ENCODE results near the gene ADORA3. TPM values are rescaled to one million over a fixed set of nuclear protein-coding genes. Genes with fewer than 3 reads are reported as not detected.

Gene ADORA3
- total RNA-seq, 4 donors from 2014 or later: 5.3 to 17.5 (median 9.9) TPM

DNA sequence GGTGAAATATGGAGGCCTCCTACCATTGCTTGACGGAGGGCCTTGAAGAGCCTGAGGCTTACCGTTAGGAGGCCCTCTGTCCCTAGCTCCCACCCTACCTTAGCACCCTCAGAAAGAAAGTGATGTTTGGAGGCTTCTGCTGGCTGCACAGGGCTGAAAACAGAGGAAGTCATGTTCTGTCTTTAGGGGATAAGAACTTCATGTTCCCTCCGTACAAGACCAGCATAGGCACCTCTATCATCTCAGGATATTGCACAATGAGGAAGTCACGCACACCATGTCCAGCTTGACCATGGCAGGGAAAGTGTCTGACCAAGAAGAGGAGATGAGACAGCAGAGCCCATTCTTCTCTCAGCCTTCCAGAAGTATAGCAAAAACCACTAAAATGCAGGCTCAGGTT is 13.8 kb downstream of the ADORA3 start:
- Histone ChIP-seq H3K4me3 (no peak overlapping the region), H3K27me3 (no peaks in the 10 kb centered on the region), H3K27ac (peak overlapping the region in 3 of 4 donors; percentile 29 to 75 (median 61)), H3K9me3 (no peaks in the 10 kb centered on the region), H3K36me3 (no peaks in the 10 kb centered on the region), H3K4me1 (no peaks in the 10 kb centered on the region)
- WGBS, 2 donors: 73% methylated on average over 4 of the region's 4 CpGs
- peak in 1 of 2 donors; percentile 71 for DNase-seq (ENCODE audit: low spot score in 2 of 2)
- peak; percentile 64 to 88 for TF ChIP-seq EP300 (IDR thresholded peaks at IDR 0.05)
- peak; percentile 20 to 21 for TF ChIP-seq POLR2A (IDR thresholded peaks at IDR 0.05)
- TF ChIP-seq, protein P1, sequence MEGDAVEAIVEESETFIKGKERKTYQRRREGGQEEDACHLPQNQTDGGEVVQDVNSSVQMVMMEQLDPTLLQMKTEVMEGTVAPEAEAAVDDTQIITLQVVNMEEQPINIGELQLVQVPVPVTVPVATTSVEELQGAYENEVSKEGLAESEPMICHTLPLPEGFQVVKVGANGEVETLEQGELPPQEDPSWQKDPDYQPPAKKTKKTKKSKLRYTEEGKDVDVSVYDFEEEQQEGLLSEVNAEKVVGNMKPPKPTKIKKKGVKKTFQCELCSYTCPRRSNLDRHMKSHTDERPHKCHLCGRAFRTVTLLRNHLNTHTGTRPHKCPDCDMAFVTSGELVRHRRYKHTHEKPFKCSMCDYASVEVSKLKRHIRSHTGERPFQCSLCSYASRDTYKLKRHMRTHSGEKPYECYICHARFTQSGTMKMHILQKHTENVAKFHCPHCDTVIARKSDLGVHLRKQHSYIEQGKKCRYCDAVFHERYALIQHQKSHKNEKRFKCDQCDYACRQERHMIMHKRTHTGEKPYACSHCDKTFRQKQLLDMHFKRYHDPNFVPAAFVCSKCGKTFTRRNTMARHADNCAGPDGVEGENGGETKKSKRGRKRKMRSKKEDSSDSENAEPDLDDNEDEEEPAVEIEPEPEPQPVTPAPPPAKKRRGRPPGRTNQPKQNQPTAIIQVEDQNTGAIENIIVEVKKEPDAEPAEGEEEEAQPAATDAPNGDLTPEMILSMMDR (IDR thresholded peaks at IDR 0.05): no peak

DNA sequence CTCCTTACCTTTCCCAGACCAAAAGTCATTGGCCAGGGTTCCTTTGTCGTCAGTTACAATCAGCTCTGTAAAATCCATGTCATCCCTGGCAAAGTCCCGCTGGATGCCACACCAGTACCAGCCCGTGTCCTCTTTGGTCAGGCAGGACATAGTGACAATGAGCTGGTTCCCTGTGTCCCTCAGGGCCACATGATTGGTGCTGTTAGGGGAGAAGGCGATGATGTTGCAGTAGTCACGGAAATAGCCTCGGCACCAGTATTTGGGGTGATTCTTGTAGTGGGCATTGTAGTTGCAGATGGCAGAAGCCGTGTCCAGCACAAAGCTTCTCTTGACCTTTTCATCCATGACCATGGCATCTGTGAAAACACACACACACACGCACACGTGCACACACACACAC is 14.8 kb downstream of the ADORA3 start:
- Histone ChIP-seq H3K27ac (peak overlapping the region in 3 of 4 donors; percentile 29 to 75 (median 61)), H3K9me3 (no peaks in the 10 kb centered on the region), H3K36me3 (no peaks in the 10 kb centered on the region), H3K4me3 (no peak overlapping the region), H3K27me3 (no peaks in the 10 kb centered on the region), H3K4me1 (no peaks in the 10 kb centered on the region)
- TF ChIP-seq, protein P1 (IDR thresholded peaks at IDR 0.05): no peak
- TF ChIP-seq POLR2A (IDR thresholded peaks at IDR 0.05): no peak
- no peak for TF ChIP-seq EP300 (IDR thresholded peaks at IDR 0.05)
- 75 to 81% methylated on average over 9 of the region's 9 CpGs for WGBS, 2 donors
- DNase-seq (ENCODE audit: low spot score in 2 of 2): no peak

DNA sequence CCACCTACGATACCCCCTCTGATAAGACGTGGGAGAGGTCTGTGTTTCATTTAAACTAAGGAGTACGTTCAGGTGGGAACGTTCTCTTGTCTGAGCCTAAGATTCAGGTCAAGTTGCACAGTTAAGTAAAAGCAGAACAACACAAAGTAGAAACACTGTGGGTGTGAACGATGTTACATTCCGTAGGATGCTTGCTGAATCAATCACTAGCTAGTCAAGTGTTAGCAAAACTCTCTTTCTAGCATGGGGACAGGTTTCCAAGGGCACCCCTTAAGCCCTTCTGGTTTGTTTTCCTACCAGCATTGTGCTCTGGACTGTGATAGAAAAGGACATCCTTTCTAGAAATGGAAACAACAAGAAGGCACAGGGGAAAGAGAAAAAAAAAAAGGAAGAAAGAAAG is 16.3 kb downstream of the ADORA3 start:
- no peaks in the 10 kb centered on the region for H3K9me3 ChIP-seq
- no peaks in the 10 kb centered on the region for H3K27me3 ChIP-seq
- no peak overlapping the region for H3K4me3 ChIP-seq
- 69% methylated on average over 6 of the region's 6 CpGs for WGBS, 2 donors
- H3K27ac ChIP-seq: no peak overlapping the region
- peaks cover 0 to 8% (median 0%) of the 10 kb centered on the region in 4 donors for H3K4me1 ChIP-seq
- H3K36me3 ChIP-seq: no peaks in the 10 kb centered on the region
- no peak for DNase-seq (ENCODE audit: low spot score in 2 of 2)
- TF ChIP-seq EP300 (IDR thresholded peaks at IDR 0.05) (no peak), POLR2A (IDR thresholded peaks at IDR 0.05) (no peak)
- TF ChIP-seq, protein P1 (IDR thresholded peaks at IDR 0.05): no peak

DNA sequence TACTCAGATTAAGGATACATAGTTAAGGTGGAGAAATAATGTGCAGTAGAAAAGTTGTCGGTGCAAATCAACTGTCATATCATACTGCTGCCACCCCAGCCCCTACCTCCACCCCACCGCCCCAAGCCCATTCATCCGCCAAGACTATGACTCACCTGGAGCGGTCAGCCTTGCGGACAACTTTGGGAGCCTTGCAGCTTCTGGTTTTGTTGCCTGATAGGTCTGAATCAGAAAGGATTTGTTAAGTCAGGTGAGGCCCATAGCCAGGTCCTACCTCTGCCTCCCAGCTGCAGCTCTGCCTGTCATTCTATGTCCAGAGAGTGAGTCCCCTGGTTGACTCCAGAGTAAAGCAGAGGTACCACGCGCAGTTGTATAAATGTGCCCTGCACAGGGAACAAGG is 17.0 kb downstream of the ADORA3 start:
- H3K36me3 ChIP-seq: no peaks in the 10 kb centered on the region
- no peak overlapping the region for H3K4me3 ChIP-seq
- no peak overlapping the region for H3K27ac ChIP-seq
- TF ChIP-seq, protein P1 (IDR thresholded peaks at IDR 0.05): no peak
- TF ChIP-seq POLR2A (IDR thresholded peaks at IDR 0.05): no peak
- no peaks in the 10 kb centered on the region for H3K9me3 ChIP-seq
- peaks cover 0 to 13% (median 0%) of the 10 kb centered on the region in 4 donors for H3K4me1 ChIP-seq
- 95 to 99% methylated on average over 7 of the region's 7 CpGs for WGBS, 2 donors
- DNase-seq (ENCODE audit: low spot score in 2 of 2): no peak
- H3K27me3 ChIP-seq: no peaks in the 10 kb centered on the region

DNA sequence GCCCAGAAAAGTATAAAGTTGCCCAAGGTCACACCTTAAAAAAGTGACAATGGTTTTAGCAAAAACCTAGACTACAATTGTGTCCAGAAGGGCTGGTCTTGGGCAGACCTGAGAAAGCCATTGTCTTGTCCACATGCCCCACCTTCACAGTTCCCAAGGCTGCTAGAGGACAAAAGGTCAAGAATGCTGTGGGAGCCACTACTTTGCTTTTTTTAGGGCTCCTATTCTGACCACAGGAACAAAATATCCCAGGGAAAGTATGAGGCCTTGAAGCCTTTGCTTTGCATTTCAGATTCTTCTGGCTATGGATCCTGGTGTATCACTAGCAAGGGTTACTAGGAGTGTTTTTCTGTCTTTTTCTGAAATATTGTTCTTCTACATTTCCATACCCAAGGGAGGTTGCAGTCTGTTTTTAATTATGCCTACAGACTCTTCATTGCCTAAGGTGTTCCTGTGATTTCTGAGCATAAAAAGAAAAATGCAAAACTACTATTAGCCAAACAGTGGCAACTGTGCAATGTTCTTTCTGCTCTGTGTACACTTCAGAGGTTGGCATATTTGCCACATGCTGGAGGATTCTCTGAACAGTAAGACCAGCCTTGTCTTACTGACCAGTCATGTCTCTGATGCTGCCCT is 18.9 kb downstream of the ADORA3 start:
- Histone ChIP-seq H3K27ac (no peak overlapping the region), H3K4me3 (no peak overlapping the region), H3K9me3 (no peaks in the 10 kb centered on the region), H3K4me1 (peaks cover 0 to 13% (median 0%) of the 10 kb centered on the region in 4 donors), H3K27me3 (no peaks in the 10 kb centered on the region), H3K36me3 (no peaks in the 10 kb centered on the region)
- no peak for TF ChIP-seq EP300 (IDR thresholded peaks at IDR 0.05)
- no peak for TF ChIP-seq POLR2A (IDR thresholded peaks at IDR 0.05)
- TF ChIP-seq, protein P1 (IDR thresholded peaks at IDR 0.05): no peak
- DNase-seq (ENCODE audit: low spot score in 2 of 2): no peak
